DOHH2 (cell line): Measurements from ENCODE around the gene SART1.

ENCODE experiments used
- EZH2phosphoT487 ChIP-seq: fragments of 200-600 bp; sonication (generic); IDR thresholded peaks from 2 replicates; pipeline ENCODE4 v1.6.1; 2017; ENCODE audit warnings: borderline replicate concordance, mild to moderate bottlenecking, antibody characterized with exemption, low read length, moderate library complexity, mixed read lengths
- TF ChIP-seq, protein P1 (sequence below): fragments of 200-600 bp; sonication (generic); IDR thresholded peaks from one replicate; pipeline ENCODE4 v1.5.1; 2014; ENCODE audit warnings: antibody characterized with exemption, mild to moderate bottlenecking, low read depth, low read length; ENCODE audit not compliant: poor library complexity, severe bottlenecking

- TF ChIP-seq, protein P1, sequence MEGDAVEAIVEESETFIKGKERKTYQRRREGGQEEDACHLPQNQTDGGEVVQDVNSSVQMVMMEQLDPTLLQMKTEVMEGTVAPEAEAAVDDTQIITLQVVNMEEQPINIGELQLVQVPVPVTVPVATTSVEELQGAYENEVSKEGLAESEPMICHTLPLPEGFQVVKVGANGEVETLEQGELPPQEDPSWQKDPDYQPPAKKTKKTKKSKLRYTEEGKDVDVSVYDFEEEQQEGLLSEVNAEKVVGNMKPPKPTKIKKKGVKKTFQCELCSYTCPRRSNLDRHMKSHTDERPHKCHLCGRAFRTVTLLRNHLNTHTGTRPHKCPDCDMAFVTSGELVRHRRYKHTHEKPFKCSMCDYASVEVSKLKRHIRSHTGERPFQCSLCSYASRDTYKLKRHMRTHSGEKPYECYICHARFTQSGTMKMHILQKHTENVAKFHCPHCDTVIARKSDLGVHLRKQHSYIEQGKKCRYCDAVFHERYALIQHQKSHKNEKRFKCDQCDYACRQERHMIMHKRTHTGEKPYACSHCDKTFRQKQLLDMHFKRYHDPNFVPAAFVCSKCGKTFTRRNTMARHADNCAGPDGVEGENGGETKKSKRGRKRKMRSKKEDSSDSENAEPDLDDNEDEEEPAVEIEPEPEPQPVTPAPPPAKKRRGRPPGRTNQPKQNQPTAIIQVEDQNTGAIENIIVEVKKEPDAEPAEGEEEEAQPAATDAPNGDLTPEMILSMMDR, result no peak
- TF ChIP-seq EZH2phosphoT487, result no peak
These were observed 54.6 kb downstream of the SART1 start for GRCh38 chr11:66015936-66016792.
